ENCODE measurements around the gene SFT2D3. TPM values are rescaled to one million over a fixed set of nuclear protein-coding genes. Genes with fewer than 3 reads are reported as not detected.

SFT2D3 gene
- total RNA-seq, 1 experiment from 2014 or later: 9.7 TPM

Other genes starting within 250 kb of the SFT2D3 start
- 35.9 and 43.1 TPM in 2 replicates for gene IWS1, start 175.0 kb upstream of the SFT2D3 start, total RNA-seq (2014; rRNA removed; shearing (Covaris generic))
- not detected in 2 replicates for gene MYO7B, start 165.8 kb upstream of the SFT2D3 start, total RNA-seq (2014; rRNA removed; shearing (Covaris generic))
- gene GPR17, start 55.3 kb upstream of the SFT2D3 start, total RNA-seq (2014; rRNA removed; shearing (Covaris generic)): not detected in 2 replicates
- 0.48 TPM in 1 of 2 replicates, not detected in the other for gene LIMS2, start 26.0 kb upstream of the SFT2D3 start, total RNA-seq (2014; rRNA removed; shearing (Covaris generic))
- gene WDR33, start 109.7 kb downstream of the SFT2D3 start, total RNA-seq (2014; rRNA removed; shearing (Covaris generic)): 25.1 and 27.3 TPM in 2 replicates
- gene POLR2D, start 156.7 kb downstream of the SFT2D3 start, total RNA-seq (2014; rRNA removed; shearing (Covaris generic)): 19.6 TPM in 2 replicates
- 25.3 and 28.8 TPM in 2 replicates for gene AMMECR1L, start 184.5 kb downstream of the SFT2D3 start, total RNA-seq (2014; rRNA removed; shearing (Covaris generic))